22Rv1 (cell line): ENCODE results near the gene SOX10.

ENCODE experiments used
- H3K27ac ChIP-seq: fragments of 450-650 bp; 2 replicates; pipeline ENCODE4 v1.5.1; 2017
- ZFX ChIP-seq: fragments of 450-650 bp; IDR thresholded peaks from 2 replicates; pipeline ENCODE4 v1.6.1; 2017; ENCODE audit warnings: antibody characterized with exemption, borderline replicate concordance
- TF ChIP-seq, protein P1 (sequence below): fragments of 450-650 bp; IDR thresholded peaks from 2 replicates; pipeline ENCODE4 v1.5.1; 2017; ENCODE audit warnings: mild to moderate bottlenecking

SOX10 gene

DNA sequence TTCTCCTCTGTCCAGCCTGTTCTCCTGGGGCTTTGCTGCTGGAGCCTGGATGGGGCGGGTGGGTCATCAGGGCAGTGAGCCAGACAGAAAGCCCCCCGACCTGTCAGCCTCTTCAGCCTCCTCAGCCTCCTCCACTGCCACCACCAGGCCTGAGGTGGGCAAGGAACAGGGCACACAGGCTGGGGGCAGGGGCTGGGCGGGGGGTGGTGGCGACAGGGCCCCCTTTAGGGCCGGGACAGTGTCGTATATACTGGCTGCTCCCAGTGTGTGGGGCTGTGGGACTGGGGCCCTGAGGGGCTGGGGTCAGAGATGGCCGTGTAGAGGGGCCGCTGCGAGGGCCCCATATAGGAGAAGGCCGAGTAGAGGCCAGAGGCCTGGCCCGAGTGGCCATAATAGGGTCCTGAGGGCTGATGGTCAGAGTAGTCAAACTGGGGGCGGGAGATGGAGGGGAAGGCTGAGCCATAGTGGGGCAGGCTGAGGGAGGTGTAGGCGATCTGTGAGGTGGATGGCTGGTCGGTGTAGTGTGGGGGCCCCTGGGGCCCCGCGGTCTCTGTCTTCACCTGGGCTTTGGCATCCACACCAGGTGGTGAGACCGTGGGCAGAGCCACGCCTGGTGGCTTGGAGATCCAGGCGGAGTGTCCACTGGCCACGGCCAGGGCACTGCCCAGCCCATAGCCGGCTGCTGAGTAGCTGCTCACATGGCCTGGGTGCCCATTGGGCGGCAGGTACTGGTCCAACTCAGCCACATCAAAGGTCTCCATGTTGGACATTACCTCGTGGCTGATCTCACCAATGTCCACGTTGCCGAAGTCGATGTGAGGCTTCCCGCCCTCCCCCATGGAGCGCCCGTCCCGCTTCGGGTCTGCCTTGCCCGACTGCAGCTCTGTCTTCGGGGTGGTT lies 10.8 kb downstream of the SOX10 start:
- no peak for TF ChIP-seq ZFX
- TF ChIP-seq, protein P1, sequence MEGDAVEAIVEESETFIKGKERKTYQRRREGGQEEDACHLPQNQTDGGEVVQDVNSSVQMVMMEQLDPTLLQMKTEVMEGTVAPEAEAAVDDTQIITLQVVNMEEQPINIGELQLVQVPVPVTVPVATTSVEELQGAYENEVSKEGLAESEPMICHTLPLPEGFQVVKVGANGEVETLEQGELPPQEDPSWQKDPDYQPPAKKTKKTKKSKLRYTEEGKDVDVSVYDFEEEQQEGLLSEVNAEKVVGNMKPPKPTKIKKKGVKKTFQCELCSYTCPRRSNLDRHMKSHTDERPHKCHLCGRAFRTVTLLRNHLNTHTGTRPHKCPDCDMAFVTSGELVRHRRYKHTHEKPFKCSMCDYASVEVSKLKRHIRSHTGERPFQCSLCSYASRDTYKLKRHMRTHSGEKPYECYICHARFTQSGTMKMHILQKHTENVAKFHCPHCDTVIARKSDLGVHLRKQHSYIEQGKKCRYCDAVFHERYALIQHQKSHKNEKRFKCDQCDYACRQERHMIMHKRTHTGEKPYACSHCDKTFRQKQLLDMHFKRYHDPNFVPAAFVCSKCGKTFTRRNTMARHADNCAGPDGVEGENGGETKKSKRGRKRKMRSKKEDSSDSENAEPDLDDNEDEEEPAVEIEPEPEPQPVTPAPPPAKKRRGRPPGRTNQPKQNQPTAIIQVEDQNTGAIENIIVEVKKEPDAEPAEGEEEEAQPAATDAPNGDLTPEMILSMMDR, result no peak
- H3K27ac ChIP-seq, result no peak overlapping the region

DNA sequence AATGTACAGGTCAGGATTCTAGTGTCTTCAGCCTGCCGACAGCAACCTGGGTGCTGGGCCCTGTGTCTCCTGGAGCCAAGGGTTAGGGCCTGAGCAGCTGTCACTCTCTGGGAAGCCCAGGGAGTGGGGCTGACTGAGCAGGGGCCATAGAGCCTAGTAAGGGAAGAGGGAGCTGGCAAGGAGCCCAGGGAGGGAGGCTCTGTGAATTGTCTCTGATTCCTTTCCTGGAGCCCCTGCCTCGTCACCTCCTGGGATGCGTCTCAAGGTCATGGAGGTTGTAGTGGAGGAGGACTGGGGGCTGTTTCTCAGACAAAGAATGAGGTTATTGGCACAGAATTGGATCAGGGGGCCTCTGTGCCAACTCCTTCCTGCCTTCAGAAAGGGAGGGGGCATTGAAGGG lies 11.8 kb downstream of the SOX10 start:
- no peak overlapping the region for H3K27ac ChIP-seq

DNA sequence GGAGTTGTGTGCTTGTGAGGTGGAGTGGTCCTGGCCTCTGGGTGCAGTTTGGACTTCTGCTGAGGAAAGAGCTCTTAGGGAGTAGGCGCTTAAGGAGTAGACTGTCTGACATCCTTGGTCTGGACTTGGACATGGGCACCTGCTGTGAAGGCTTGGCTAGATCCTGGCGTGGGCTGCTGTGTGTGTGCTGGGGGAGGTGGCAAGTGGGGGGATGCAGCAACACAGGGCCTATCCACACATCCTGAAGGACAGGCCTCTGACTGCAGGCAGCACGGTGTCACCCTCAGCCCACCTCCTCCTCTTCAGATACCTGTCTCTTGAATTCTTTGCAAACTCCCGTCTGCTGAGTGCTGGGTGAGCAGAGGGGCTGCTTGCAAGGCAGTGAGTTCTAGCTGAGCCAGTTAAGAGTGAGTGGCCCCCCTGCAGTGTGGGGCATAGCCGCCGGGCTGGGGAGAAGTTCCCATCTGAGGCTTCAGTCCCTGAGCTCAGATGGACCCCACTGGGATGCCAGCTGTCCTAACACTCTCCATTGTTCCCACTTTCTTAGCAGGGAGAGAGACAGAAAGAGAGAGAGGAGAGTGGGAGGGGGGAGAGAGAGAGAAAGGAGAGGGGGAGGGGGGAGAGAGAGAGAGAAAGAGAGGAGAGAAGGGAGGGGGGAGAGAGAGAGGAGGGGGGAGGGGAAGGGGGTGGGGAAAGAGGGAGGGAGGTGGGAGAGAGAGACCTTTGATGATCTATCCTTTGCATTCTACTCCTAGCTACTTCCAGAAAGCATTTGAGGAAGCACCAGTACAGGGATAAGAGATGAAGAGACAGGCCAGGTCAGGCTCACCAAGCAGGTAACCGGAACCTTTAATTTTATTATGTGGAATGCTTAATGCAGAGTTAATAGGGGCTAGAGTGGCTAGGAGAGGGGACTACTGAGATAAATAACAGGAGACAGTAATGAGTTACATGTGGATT lies 12.6 kb downstream of the SOX10 start:
- no peak overlapping the region for H3K27ac ChIP-seq
- TF ChIP-seq, protein P1, result no peak
- TF ChIP-seq ZFX, result no peak

More for the DNA sequence above, 11.8 kb downstream of the SOX10 start:
- TF ChIP-seq ZFX, result no peak
- TF ChIP-seq, protein P1, result no peak

DNA sequence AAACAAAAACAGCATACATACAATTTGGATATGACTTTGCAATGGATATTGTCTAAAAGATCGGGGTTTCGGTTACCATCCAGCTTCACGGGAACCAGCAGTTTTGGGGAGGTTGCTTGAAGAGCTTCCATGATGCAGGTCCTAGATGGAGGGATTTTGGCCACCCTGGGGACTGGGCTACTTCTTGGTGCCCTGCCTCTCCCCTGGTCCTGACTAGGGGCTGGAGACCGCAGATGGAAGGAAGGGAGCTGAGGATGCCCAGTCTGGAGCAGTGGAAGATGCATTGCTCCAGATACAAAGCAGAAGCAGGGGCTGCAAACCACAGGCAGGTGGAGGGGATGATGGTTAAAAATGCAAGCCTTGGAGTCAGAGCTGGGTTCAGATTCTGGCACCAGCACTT lies 13.5 kb downstream of the SOX10 start:
- H3K27ac ChIP-seq, result no peak overlapping the region
- TF ChIP-seq, protein P1, result no peak

DNA sequence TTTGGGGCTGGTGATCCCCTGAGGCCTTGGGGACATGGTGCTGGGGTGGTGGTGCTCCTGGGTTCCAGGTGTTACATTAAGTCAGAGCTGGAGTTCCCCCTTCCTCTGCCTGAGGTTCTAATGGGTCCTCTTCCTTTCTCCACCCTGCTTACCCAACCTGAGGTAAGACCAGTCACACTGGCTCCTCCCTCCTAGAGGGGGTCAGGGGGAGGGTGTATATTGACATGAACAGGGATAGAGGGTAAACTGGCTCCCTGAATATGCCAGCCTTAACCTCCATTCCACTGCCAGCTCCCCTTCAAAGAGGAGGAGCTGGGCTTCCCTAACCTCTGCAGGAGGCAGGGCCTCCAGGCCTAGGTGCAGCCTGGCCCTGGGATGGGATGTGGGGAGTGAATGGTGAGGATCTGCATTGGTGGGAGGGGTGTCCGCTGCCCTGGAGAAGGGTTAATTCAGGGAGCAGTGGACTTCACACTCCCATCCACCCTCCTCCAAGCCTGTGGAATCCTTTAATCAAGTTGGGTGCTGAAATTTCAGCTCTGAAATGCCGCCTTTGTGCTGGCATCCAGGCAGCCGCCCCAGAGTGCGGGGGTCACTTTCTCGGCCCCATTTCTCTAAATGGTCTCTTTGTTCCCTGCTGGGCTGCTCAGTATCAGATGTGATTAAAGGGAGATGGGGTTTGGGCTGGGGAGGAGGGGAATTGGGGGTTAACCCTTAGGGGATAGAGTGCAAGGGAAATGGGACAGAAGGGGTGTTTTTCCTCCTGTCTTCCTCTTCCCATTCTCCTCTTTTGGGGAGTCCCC lies 15.7 kb downstream of the SOX10 start:
- TF ChIP-seq, protein P1, result no peak
- no peak for TF ChIP-seq ZFX
- H3K27ac ChIP-seq, result no peak overlapping the region

DNA sequence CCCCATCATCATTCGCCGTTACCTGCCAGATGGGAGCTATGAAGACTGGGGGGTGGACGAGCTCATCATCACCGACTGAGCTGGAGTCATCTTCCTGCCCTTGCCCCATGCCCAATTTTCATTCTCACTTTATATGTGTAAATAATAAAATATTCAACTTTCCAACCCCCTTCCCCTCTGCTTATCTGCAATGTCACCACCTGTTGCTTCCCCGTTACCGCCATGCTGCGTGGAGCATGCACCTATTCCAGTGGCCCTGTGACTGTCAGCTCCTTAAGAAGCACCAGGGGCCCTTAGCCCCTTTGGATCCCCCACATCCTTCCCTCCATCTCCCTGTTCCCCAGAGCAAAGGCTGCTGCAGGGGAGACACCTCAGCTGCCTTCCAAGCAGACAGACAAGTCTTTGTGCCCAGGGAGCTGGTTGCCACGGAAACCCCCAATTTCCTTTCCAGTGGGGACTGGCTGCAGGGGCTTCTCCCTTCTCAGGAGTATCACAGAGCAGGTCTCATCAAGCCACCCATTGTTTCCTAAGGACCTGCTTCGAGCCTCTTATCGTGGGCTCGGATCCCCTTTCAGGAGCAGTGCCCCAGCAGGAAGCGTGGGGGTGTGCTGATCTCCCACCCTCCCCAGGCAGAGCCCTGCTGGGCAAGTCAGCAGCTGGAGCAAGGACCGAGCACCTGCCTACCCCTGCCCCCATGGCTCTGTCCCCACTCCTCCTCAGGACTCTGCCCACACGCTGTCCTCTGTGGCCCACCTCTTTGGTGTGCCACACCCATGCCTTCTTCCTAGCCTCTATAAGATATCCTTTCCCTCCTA lies 16.5 kb downstream of the SOX10 start:
- no peak overlapping the region for H3K27ac ChIP-seq
- no peak for TF ChIP-seq ZFX
- TF ChIP-seq, protein P1, result no peak
